Activated CD8-positive, alpha-beta memory T cell treated with anti-CD3 and anti-CD28 coated beads for 1 hour (primary cell): ENCODE results near the gene DHX29.
A peak's percentile ranks its signal among the peaks of the same experiment; 100 is the strongest.

Experiments used
- DNase-seq, 2 donors: peaks; one replicate each; pipeline ENCODE4 v3.0.0-alpha.2; 2020; ENCODE audit warnings: low read depth in 1 of 2; ENCODE audit errors: extremely low read depth in 1 of 2

DHX29 gene

GRCh38 chr5:55234121-55234700 lies 73.3 kb downstream of the DHX29 start:
- DNase-seq = no peak

GRCh38 chr5:55232985-55233928 lies 74.2 kb downstream of the DHX29 start, which contains the start of gene CCNO:
Gene CCNO, minus strand, starts transcription at chr5:55233608. Its CDS starts 85 bp downstream, at chr5:55233523.
- no peak for DNase-seq

- DNase-seq = no peak
Observed at GRCh38 chr5:55232271-55232984, 75.1 kb downstream of the DHX29 start.

GRCh38 chr5:55231919-55232270 lies 75.6 kb downstream of the DHX29 start:
- DNase-seq = no peak

GRCh38 chr5:55231029-55231918 lies 76.2 kb downstream of the DHX29 start:
- no peak for DNase-seq

GRCh38 chr5:55230086-55230629 lies 77.3 kb downstream of the DHX29 start:
- DNase-seq = no peak

- no peak for DNase-seq
Observed at GRCh38 chr5:55227664-55228430, 79.6 kb downstream of the DHX29 start.

- DNase-seq = peak in 1 of 2 donors; percentile 36
Observed at GRCh38 chr5:55226934-55227663, 80.4 kb downstream of the DHX29 start, which contains the start of gene MCIDAS. Gene MCIDAS, minus strand, starts transcription at chr5:55227315. Its CDS starts 177 bp downstream, at chr5:55227138.

GRCh38 chr5:55226027-55226933 lies 81.2 kb downstream of the DHX29 start:
- no peak for DNase-seq

- DNase-seq = no peak
Observed at GRCh38 chr5:55225346-55225745, 82.1 kb downstream of the DHX29 start.

GRCh38 chr5:55223812-55224240 lies 83.7 kb downstream of the DHX29 start:
- DNase-seq = no peak

GRCh38 chr5:55222985-55223811 lies 84.3 kb downstream of the DHX29 start:
- no peak for DNase-seq

GRCh38 chr5:55222092-55222984 lies 85.2 kb downstream of the DHX29 start:
- DNase-seq = no peak

- DNase-seq = no peak
Observed at GRCh38 chr5:55220433-55221185, 86.9 kb downstream of the DHX29 start.

- no peak for DNase-seq
Observed at GRCh38 chr5:55219770-55220169, 87.7 kb downstream of the DHX29 start.
